HG03064 (cell line): Measurements from ENCODE around the gene TBK1.
"Not testable (repeated sequence)": the region's sequence is repeated elsewhere in the genome, so short reads cannot be mapped to it uniquely, and the experiment has no call there.

Experiments used
- ATAC-seq: cut with Tn5 transposase; IDR thresholded peaks from one replicate; pipeline ENCODE4 v1.9.1; 2021; ENCODE audit warnings: low read depth; ENCODE audit not compliant: unreplicated experiment

TBK1 gene

DNA sequence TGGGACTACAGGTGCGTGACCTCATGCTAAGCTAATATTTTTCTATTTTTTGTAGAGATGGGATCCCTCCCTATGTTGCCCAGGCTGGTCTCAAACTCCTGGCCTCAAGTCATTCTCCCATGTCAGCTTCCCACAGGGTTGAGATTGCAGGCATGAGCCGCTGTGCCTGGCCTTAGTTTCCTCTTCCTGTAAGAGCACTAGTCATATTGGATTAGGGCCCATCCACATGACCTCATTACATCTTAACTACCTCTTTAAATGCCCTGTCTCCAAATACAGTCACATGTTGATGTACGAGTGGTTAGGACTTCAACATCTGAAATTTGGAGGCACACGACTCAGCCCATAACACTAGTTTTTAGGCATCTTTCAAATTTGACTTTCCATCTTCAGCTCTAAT lies 86.2 kb downstream of the TBK1 start:
- ATAC-seq, result no peak

DNA sequence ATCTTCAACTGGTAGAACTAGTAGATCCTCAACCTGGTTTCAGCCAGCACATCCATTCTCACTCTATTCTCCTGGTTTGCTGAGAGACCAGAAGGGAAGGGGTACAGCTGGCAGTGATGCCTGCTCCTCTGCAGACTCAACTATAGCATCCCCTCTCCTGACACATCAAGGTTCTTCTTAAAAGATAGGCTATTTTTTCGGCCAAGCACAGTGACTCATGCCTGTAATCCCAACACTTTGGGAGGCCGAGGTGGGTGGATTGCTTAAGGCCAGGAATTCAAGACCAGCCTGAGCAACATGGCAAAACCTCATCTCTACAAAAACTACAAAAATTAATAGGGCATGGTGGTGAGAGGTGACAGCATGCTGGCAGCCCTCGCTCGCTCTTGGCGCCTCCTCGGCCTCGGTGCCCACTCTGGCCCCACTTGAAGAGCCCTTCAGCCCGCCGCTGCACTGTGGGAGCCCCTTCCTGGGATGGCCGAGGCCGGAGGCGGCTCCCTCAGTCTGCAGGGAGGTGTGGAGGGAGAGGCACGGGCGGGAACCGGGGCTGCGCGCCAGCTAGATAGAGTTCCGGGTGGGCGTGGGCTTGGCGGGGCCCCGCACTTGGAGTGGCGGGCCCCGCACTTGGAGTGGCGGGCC lies 90.6 kb downstream of the TBK1 start:
- ATAC-seq, result not testable (repeated sequence)

DNA sequence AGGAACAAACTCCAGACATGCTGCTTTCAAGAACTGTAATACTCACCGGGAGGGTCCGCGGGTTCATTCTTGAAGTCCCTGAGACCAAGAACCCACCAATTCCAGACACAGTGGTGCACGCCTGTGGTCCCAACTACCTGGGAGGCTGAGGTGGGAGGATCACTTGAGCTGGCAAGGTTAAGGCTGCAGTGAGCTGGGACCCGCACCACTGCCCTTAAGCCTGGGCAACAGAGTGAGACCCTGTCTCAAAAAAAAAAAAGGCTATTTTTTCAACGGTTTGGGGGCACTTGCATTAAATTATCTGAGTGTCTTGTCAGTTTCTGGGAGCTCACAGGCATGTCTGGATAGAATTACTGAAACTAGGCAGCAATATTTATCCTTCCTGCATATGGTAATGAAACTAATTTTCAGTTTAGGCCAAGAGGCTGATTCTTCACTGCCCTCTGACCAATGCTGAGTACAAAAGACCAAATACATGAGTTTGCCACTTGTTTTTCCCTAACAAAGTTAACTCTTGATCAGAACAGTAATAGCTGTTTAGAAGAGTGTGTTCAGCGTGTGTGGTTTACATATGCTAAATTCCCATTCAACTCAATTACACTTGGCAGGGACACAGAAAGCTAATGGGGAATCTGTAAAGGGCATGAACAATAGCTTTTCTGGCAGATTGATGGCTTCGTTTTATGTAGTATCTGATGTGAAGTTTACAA lies 92.6 kb downstream of the TBK1 start:
- no peak for ATAC-seq

DNA sequence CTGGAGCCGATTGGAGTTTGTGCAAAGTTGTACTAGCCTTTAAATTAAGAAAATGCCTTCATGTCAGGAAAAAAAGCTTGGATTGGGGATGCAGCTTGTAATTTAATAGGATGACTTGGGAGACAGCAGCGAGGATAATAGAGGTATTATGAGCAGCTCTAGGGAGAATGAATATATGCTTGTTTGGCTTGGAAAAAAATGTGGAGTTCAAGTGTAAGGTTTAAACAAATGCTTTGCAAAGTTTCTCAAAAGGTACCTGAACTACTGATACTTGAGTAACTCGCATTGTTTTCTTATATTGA lies 93.1 kb downstream of the TBK1 start:
- no peak for ATAC-seq

- no peak for ATAC-seq
Observed at GRCh38 chr12:64549108-64549507, 97.2 kb downstream of the TBK1 start.

- ATAC-seq, result no peak
Observed at GRCh38 chr12:64550755-64551154, 98.8 kb downstream of the TBK1 start.

GRCh38 chr12:64551676-64552075 lies 99.8 kb downstream of the TBK1 start:
- ATAC-seq, result no peak
